Measurements from ENCODE around the gene CADM3. TPM values are rescaled to one million over a fixed set of nuclear protein-coding genes. Genes with fewer than 3 reads are reported as not detected.
A peak's percentile ranks its signal among the peaks of the same experiment; 100 is the strongest.

CADM3 gene
- total RNA-seq, 1 donor from 2014 or later, result 18.2 TPM

DNA sequence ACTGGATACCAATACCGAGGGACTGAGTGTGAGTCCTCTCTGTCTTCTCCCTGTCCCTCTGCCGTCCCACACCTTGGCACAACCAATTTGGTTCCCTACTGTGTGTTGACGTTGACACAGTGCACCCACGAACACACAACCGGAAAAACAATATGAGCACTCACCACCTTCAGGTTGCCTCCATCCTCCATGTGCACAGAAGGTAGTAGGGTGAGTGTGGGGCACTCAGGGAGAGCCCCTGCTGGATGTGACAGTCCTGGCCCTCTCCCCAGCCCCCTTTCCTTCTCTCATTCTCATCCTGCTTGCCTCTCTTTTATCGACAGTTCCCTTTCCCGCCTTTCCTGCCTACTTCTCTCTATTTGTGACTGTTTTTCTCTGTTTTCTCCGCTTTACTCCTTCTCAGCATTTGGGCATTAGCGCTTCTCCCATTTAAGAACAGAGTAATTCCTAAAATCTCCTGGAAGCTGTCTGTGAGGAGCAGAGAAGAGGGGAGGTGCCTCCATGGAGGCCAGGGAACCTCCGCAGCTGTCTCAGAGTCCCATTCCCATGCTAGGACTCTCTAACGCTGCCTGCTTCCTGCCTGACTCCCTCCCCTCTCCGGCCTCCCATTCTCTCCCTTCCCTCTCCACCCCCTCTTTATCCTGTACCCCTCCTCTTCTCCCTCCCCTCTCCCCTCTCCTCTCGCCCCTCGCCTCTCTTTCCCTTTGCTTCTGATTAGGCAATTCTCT, 16.4 kb downstream of the CADM3 start:
- no peaks in the 10 kb centered on the region for H3K4me1 ChIP-seq (ENCODE audit: insufficient read depth, low read length)
- H3K4me1 Mint-ChIP-seq (ENCODE audit: low read depth, unreplicated experiment), result peaks cover 7% of the 10 kb centered on the region
- peaks cover 18% of the 10 kb centered on the region for H3K27me3 Mint-ChIP-seq (ENCODE audit: low read depth, unreplicated experiment)
- peaks cover 20% of the 10 kb centered on the region for H3K27me3 ChIP-seq (ENCODE audit: insufficient read depth, low read length)
- H3K4me2 ChIP-seq (ENCODE audit: low read length), result peak overlapping the region; percentile 65
- H3K27ac ChIP-seq (ENCODE audit: low read depth, low read length), result no peak overlapping the region
- no peaks in the 10 kb centered on the region for H3K36me3 Mint-ChIP-seq (ENCODE audit: low read depth, unreplicated experiment)
- DNase-seq (ENCODE audit: low read depth) (no peak), FAIRE-seq (no peak)
- peak overlapping the region; percentile 11 for H3K27ac Mint-ChIP-seq (ENCODE audit: unreplicated experiment)
- peak overlapping the region; percentile 82 for H3K4me3 Mint-ChIP-seq (ENCODE audit: unreplicated experiment)
- TF ChIP-seq, protein P1, sequence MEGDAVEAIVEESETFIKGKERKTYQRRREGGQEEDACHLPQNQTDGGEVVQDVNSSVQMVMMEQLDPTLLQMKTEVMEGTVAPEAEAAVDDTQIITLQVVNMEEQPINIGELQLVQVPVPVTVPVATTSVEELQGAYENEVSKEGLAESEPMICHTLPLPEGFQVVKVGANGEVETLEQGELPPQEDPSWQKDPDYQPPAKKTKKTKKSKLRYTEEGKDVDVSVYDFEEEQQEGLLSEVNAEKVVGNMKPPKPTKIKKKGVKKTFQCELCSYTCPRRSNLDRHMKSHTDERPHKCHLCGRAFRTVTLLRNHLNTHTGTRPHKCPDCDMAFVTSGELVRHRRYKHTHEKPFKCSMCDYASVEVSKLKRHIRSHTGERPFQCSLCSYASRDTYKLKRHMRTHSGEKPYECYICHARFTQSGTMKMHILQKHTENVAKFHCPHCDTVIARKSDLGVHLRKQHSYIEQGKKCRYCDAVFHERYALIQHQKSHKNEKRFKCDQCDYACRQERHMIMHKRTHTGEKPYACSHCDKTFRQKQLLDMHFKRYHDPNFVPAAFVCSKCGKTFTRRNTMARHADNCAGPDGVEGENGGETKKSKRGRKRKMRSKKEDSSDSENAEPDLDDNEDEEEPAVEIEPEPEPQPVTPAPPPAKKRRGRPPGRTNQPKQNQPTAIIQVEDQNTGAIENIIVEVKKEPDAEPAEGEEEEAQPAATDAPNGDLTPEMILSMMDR (IDR thresholded peaks at IDR 0.05; ENCODE audit: insufficient read depth, low read depth, low read length), result no peak
- no peak for TF ChIP-seq EZH2 (IDR thresholded peaks at IDR 0.05; ENCODE audit: insufficient read depth, low read length)
- no peaks in the 10 kb centered on the region for H3K36me3 ChIP-seq (ENCODE audit: insufficient read depth, low read length)
- no peaks in the 10 kb centered on the region for H3K9me3 ChIP-seq (ENCODE audit: insufficient read depth, low read depth, low read length)
- H3K9ac ChIP-seq (ENCODE audit: low read length), result no peak overlapping the region
- no peaks in the 10 kb centered on the region for H3K79me2 ChIP-seq (ENCODE audit: insufficient read depth, low read length)
- peaks cover 2% of the 10 kb centered on the region for H3K9me3 Mint-ChIP-seq (ENCODE audit: unreplicated experiment)
- no peaks in the 10 kb centered on the region for H4K20me1 ChIP-seq (ENCODE audit: insufficient read depth, low read length)
- no peak overlapping the region for H2AFZ ChIP-seq (ENCODE audit: low read depth, low read length)
- no peak overlapping the region for H3K4me3 ChIP-seq (ENCODE audit: insufficient read depth, low read depth, low read length)

DNA sequence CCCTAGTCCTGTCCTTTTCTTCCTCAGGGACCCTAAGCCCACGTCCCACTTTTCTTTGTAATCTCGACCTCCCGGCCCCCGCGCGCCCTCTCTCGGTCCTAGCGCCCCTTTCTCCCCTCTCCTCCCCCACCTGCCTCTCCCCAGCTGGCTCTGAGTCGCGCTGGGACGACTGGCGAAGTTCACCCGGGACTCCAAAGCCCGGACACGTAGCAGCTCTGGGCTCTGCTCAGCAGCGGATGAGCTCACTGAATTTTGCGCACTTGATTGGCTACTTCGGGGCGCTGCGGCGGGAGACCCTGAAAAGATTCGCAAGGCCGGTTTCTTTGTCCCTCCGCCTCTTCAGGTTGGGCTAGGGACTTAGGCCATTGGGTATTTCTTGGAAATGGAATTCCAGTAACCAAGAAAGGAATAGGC, 17.0 kb downstream of the CADM3 start:
- Histone ChIP-seq H2AFZ (ENCODE audit: low read depth, low read length) (peak overlapping the region; percentile 26), H3K4me3 (ENCODE audit: insufficient read depth, low read depth, low read length) (no peak overlapping the region), H4K20me1 (ENCODE audit: insufficient read depth, low read length) (no peaks in the 10 kb centered on the region), H3K27me3 (ENCODE audit: insufficient read depth, low read length) (peaks cover 20% of the 10 kb centered on the region), H3K79me2 (ENCODE audit: insufficient read depth, low read length) (no peaks in the 10 kb centered on the region), H3K4me1 (ENCODE audit: insufficient read depth, low read length) (no peaks in the 10 kb centered on the region), H3K36me3 (ENCODE audit: insufficient read depth, low read length) (no peaks in the 10 kb centered on the region), H3K4me2 (ENCODE audit: low read length) (peak overlapping the region; percentile 65), H3K9me3 (ENCODE audit: insufficient read depth, low read depth, low read length) (no peaks in the 10 kb centered on the region), H3K9ac (ENCODE audit: low read length) (no peak overlapping the region), H3K27ac (ENCODE audit: low read depth, low read length) (no peak overlapping the region)
- DNase-seq (ENCODE audit: low read depth), result peak; percentile 3
- peaks cover 2% of the 10 kb centered on the region for H3K9me3 Mint-ChIP-seq (ENCODE audit: unreplicated experiment)
- peak overlapping the region; percentile 82 for H3K4me3 Mint-ChIP-seq (ENCODE audit: unreplicated experiment)
- peak overlapping the region; percentile 11 for H3K27ac Mint-ChIP-seq (ENCODE audit: unreplicated experiment)
- no peaks in the 10 kb centered on the region for H3K36me3 Mint-ChIP-seq (ENCODE audit: low read depth, unreplicated experiment)
- peaks cover 7% of the 10 kb centered on the region for H3K4me1 Mint-ChIP-seq (ENCODE audit: low read depth, unreplicated experiment)
- no peak for FAIRE-seq
- H3K27me3 Mint-ChIP-seq (ENCODE audit: low read depth, unreplicated experiment), result peaks cover 18% of the 10 kb centered on the region
- TF ChIP-seq, protein P1 (IDR thresholded peaks at IDR 0.05; ENCODE audit: insufficient read depth, low read depth, low read length), result no peak
- no peak for TF ChIP-seq EZH2 (IDR thresholded peaks at IDR 0.05; ENCODE audit: insufficient read depth, low read length)

DNA sequence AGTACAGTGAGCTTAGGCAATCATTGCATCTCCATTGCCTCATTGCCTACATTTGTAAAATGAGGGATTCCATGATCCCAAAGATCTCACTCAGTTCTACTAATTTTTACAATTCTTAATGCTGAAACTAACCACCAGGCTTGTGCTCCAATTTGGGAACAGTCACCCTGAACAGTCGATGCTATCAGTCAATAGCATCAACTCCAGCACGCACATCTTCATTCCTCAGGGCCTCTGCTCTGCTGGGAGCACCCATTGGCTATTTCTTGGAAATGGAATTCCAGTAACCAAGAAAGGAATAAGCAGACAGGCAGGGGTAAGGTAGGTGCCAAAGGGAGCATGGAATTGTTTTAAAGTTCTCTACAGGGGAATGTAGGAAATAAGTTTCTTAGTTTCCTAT, 19.0 kb downstream of the CADM3 start:
- Histone ChIP-seq H3K27me3 (ENCODE audit: insufficient read depth, low read length) (peaks cover 20% of the 10 kb centered on the region), H3K9me3 (ENCODE audit: insufficient read depth, low read depth, low read length) (no peaks in the 10 kb centered on the region), H3K9ac (ENCODE audit: low read length) (no peak overlapping the region), H3K79me2 (ENCODE audit: insufficient read depth, low read length) (no peaks in the 10 kb centered on the region), H2AFZ (ENCODE audit: low read depth, low read length) (no peak overlapping the region), H3K27ac (ENCODE audit: low read depth, low read length) (no peak overlapping the region), H3K4me2 (ENCODE audit: low read length) (no peak overlapping the region), H3K4me1 (ENCODE audit: insufficient read depth, low read length) (no peaks in the 10 kb centered on the region), H3K36me3 (ENCODE audit: insufficient read depth, low read length) (no peaks in the 10 kb centered on the region), H4K20me1 (ENCODE audit: insufficient read depth, low read length) (no peaks in the 10 kb centered on the region), H3K4me3 (ENCODE audit: insufficient read depth, low read depth, low read length) (no peak overlapping the region)
- H3K27ac Mint-ChIP-seq (ENCODE audit: unreplicated experiment), result no peak overlapping the region
- H3K9me3 Mint-ChIP-seq (ENCODE audit: unreplicated experiment), result peaks cover 2% of the 10 kb centered on the region
- no peak overlapping the region for H3K4me3 Mint-ChIP-seq (ENCODE audit: unreplicated experiment)
- TF ChIP-seq, protein P1 (IDR thresholded peaks at IDR 0.05; ENCODE audit: insufficient read depth, low read depth, low read length), result no peak
- TF ChIP-seq EZH2 (IDR thresholded peaks at IDR 0.05; ENCODE audit: insufficient read depth, low read length), result no peak
- DNase-seq (ENCODE audit: low read depth), result no peak
- H3K36me3 Mint-ChIP-seq (ENCODE audit: low read depth, unreplicated experiment), result no peaks in the 10 kb centered on the region
- peaks cover 7% of the 10 kb centered on the region for H3K4me1 Mint-ChIP-seq (ENCODE audit: low read depth, unreplicated experiment)
- H3K27me3 Mint-ChIP-seq (ENCODE audit: low read depth, unreplicated experiment), result peaks cover 18% of the 10 kb centered on the region
- no peak for FAIRE-seq
